SW480 (cell line): ENCODE results near the gene SFMBT1.
A peak's percentile ranks its signal among the peaks of the same experiment; 100 is the strongest.
"Not testable (repeated sequence)": the region's sequence is repeated elsewhere in the genome, so short reads cannot be mapped to it uniquely, and the experiment has no call there.

Experiments used
- DNase-seq: peaks from one replicate; pipeline ENCODE4 v3.0.0-alpha.2; 2016; ENCODE audit warnings: low spot score

The SFMBT1 gene

GRCh38 chr3:53073553-53074365 is 27.9 kb upstream of the SFMBT1 start:
- no peak for DNase-seq

- DNase-seq: peak; percentile 84
Observed at GRCh38 chr3:53072653-53073552, 27.0 kb upstream of the SFMBT1 start.

GRCh38 chr3:53071882-53072431 is 26.1 kb upstream of the SFMBT1 start:
- DNase-seq: no peak

GRCh38 chr3:53069422-53070068 is 23.7 kb upstream of the SFMBT1 start:
- DNase-seq: no peak

- DNase-seq: no peak
Observed at GRCh38 chr3:53068176-53068575, 22.3 kb upstream of the SFMBT1 start.

GRCh38 chr3:53067567-53067966 is 21.7 kb upstream of the SFMBT1 start:
- no peak for DNase-seq

- no peak for DNase-seq
Observed at GRCh38 chr3:53065841-53066480, 20.1 kb upstream of the SFMBT1 start.

GRCh38 chr3:53062905-53063304 is 17.0 kb upstream of the SFMBT1 start:
- no peak for DNase-seq

GRCh38 chr3:53056442-53056841 is 10.6 kb upstream of the SFMBT1 start:
- DNase-seq: peak; percentile 51

- not testable (repeated sequence) for DNase-seq
Observed at GRCh38 chr3:53054233-53054632, 8.4 kb upstream of the SFMBT1 start.

GRCh38 chr3:53051929-53052328 is 6.1 kb upstream of the SFMBT1 start:
- no peak for DNase-seq

- no peak for DNase-seq
Observed at GRCh38 chr3:53049987-53050386, 4.1 kb upstream of the SFMBT1 start.

- DNase-seq: peak; percentile 75
Observed at GRCh38 chr3:53046171-53047170, 598 bp upstream of the SFMBT1 start.

- peak; percentile 58 for DNase-seq
Observed at GRCh38 chr3:53044711-53045517, 959 bp downstream of the SFMBT1 start.

GRCh38 chr3:53044371-53044710 is 1.5 kb downstream of the SFMBT1 start:
- DNase-seq: no peak

- no peak for DNase-seq
Observed at GRCh38 chr3:53043738-53044137, 2.1 kb downstream of the SFMBT1 start.

- no peak for DNase-seq
Observed at GRCh38 chr3:53042651-53043050, 3.2 kb downstream of the SFMBT1 start.

GRCh38 chr3:53040351-53040820 is 5.5 kb downstream of the SFMBT1 start:
- DNase-seq: peak; percentile 50

- DNase-seq: no peak
Observed at GRCh38 chr3:53039376-53039752, 6.5 kb downstream of the SFMBT1 start.
